Esophagus squamous epithelium (tissue), 4 donors: ENCODE results near the gene PTPRM.

Experiments
- CTCF ChIP-seq, 6 experiments: fragments of 450-650 bp in 4 of 6; fragments of 200-600 bp in 2 of 6; sonication (generic) in 2 of 6; IDR thresholded peaks; one replicate each; pipeline ENCODE4 v1.5.1; 2016 to 2019; ENCODE audit warnings: antibody characterized with exemption in 6 of 6, mild to moderate bottlenecking in 4 of 6, moderate library complexity in 4 of 6
- POLR2A ChIP-seq, 4 donors: fragments of 450-650 bp; IDR thresholded peaks; one replicate each; pipeline ENCODE4 v1.6.1; 2017; ENCODE audit warnings: antibody characterized with exemption in 4 of 4, mild to moderate bottlenecking in 4 of 4, moderate library complexity in 3 of 4

DNA sequence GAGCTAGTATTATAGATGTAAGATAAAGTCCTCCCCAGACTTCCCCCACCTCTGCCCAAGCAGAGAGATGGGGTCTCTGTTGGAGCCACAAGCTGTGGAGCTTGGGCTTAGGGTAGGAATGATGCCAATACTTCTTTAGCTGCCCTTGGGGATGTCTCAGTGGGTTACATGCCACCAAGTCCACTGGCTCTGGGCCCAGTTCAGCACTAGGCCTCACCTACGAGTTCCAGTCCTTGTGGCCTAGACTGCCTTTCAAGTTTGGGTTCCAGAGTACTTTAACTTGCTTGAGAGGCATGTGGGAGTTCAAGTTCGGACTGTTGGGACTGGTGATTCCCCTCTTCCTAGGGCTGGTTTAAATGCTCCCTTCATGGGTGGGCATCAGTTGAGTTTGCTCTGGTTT, 272.4 kb downstream of the PTPRM start:
- TF ChIP-seq CTCF (IDR thresholded peaks at IDR 0.05) (no peak), POLR2A (IDR thresholded peaks at IDR 0.05) (no peak)
